KOPT-K1 (cell line): Measurements from ENCODE around the gene WRNIP1.

Source experiments
- H3K27ac ChIP-seq: fragments of 200-600 bp; sonication (generic); 2 replicates; pipeline ENCODE4 v1.5.1; 2016; ENCODE audit warnings: antibody characterized with exemption, mild to moderate bottlenecking, low read depth, low read length; ENCODE audit not compliant: poor library complexity, severe bottlenecking
- H3K36me3 ChIP-seq: fragments of 200-600 bp; sonication (generic); 2 replicates; pipeline ENCODE4 v1.5.1; 2017; ENCODE audit warnings: antibody characterized with exemption, mild to moderate bottlenecking, low read length, moderate library complexity; ENCODE audit not compliant: insufficient read depth
- H3K9me3 ChIP-seq: fragments of 200-600 bp; sonication (generic); 2 replicates; pipeline ENCODE4 v1.5.1; 2017; ENCODE audit warnings: antibody characterized with exemption, low read length, mild to moderate bottlenecking; ENCODE audit not compliant: insufficient read depth, poor library complexity, severe bottlenecking

The WRNIP1 gene

DNA sequence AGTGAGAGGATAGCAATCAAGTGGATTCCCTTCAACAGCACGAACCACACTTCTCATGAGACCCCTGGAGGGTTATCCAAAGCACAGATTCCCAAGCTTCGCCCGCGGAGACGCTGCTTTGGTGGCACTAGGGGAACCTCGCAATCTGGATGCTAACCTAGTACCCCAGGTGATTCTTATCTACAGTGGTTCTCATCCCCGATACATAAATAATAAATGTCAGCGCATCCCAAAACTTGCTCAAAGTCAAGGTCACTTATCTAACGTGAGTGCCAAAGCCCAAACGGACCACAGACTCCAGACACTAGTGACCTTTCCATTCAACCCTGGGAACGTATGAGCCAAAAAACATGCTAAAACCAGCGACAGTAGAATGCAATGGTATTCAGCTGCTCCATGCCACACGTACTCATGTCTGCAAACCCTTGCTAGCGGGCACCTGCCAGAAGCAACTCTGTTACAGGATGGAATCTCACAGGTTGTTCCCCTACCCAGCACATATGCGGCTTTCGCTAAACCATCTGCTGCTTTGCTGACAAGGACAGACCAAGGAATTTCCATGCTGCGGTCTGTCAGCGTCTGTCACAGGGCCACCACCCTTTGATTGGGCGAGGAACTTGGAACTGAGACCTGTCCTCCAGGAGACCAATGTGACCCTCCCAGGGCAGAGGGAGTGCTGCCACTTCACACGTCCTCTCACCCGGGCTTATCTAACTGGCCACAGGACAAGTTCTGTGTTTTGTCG, 31.3 kb upstream of the WRNIP1 start:
- H3K27ac ChIP-seq: no peak overlapping the region
- no peaks in the 10 kb centered on the region for H3K36me3 ChIP-seq
- no peaks in the 10 kb centered on the region for H3K9me3 ChIP-seq

- H3K27ac ChIP-seq: no peak overlapping the region
- no peaks in the 10 kb centered on the region for H3K9me3 ChIP-seq
- H3K36me3 ChIP-seq: no peaks in the 10 kb centered on the region
Observed at GRCh38 chr6:2734488-2735166, 30.6 kb upstream of the WRNIP1 start.

- Histone ChIP-seq H3K9me3 (no peaks in the 10 kb centered on the region), H3K36me3 (no peaks in the 10 kb centered on the region)
Observed at GRCh38 chr6:2737885-2738284, 27.3 kb upstream of the WRNIP1 start.

DNA sequence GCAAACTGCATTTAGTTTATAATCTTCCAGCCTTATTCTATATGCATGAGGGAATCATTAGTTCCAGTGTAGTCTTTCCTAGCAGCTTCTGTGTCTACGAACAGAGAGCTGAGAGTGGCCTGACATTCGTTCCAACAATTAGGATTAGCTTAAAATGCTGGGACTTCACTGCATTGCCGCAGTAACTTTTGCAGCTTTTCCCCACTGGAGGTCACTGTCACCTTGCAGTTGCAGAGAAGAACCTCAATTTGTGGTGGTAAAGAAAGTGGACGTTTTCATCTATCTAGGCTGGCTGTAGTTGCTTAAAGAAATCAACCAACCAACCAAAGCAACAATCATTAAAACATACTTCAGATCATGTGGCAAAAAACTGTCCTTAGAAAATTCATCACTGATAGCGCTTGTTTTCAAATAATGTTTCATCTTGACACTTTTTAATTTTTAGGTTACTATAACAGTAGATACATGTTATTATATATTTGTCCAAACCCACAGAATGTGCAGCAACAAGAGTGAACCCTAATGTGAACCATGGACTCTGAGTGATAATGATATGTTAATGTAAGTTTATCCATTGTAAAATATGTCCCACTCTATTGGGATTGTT, 26.7 kb upstream of the WRNIP1 start:
- Histone ChIP-seq H3K36me3 (no peaks in the 10 kb centered on the region), H3K27ac (no peak overlapping the region), H3K9me3 (no peaks in the 10 kb centered on the region)

More at GRCh38 chr6:2737885-2738284, 27.3 kb upstream of the WRNIP1 start:
- no peak overlapping the region for H3K27ac ChIP-seq

DNA sequence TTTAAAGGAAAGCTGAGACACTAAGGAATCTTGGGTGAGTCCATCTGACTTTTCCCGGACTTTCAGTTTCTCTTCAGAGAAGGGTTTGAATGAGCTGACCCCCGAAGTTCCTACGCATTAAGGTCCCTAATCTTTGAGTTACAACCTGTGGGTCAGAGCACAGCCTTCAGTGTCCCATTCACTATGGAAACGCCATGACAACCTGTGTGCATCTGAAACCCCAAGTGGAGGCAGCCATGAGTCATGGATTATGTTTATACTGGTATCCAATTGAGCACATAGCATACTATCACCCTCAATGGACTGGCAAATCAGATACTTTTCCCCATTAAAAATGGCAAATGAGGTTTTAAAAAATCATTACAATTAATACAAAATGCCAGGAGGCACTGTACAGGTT, 25.9 kb upstream of the WRNIP1 start:
- no peaks in the 10 kb centered on the region for H3K9me3 ChIP-seq
- H3K27ac ChIP-seq: no peak overlapping the region
- no peaks in the 10 kb centered on the region for H3K36me3 ChIP-seq

DNA sequence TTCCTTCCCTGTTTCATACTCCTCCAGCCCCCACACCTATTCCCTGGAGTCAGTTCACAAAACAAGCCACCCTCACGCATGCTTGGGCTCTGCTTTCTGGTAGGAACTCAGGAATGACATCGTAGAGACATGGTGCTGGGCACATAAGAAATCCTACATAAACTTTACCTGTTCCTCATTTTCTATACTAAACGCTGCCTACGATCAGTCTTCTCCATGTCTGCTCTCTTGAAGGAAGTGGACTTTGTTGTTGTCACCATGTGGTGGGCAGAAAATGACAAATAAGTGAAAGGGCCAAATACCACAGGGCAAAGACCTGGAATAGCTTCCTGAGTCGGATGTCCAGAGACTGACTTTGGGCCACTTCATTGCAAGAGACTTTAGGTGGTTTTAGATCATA, 24.6 kb upstream of the WRNIP1 start:
- H3K36me3 ChIP-seq: no peaks in the 10 kb centered on the region
- no peak overlapping the region for H3K27ac ChIP-seq
- H3K9me3 ChIP-seq: no peaks in the 10 kb centered on the region

DNA sequence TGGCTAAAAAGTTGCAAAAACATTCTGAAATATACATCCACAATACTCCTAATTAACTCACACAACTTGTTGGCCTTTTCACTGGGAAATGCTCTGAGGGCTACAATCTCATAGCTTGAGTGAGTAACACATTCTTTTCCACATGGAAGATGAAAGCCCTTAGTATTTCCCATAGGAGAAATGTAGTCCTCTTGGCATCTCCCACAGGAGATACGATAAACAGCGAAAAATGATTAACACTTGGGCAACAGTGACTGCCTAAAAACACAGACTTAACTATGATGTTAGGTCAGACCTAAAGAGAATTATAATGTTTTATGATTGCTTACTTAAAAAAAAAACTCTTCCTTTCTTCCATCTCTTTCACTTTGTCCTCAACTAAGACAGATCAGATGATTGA, 23.4 kb upstream of the WRNIP1 start:
- Histone ChIP-seq H3K36me3 (no peaks in the 10 kb centered on the region), H3K9me3 (no peaks in the 10 kb centered on the region), H3K27ac (no peak overlapping the region)

DNA sequence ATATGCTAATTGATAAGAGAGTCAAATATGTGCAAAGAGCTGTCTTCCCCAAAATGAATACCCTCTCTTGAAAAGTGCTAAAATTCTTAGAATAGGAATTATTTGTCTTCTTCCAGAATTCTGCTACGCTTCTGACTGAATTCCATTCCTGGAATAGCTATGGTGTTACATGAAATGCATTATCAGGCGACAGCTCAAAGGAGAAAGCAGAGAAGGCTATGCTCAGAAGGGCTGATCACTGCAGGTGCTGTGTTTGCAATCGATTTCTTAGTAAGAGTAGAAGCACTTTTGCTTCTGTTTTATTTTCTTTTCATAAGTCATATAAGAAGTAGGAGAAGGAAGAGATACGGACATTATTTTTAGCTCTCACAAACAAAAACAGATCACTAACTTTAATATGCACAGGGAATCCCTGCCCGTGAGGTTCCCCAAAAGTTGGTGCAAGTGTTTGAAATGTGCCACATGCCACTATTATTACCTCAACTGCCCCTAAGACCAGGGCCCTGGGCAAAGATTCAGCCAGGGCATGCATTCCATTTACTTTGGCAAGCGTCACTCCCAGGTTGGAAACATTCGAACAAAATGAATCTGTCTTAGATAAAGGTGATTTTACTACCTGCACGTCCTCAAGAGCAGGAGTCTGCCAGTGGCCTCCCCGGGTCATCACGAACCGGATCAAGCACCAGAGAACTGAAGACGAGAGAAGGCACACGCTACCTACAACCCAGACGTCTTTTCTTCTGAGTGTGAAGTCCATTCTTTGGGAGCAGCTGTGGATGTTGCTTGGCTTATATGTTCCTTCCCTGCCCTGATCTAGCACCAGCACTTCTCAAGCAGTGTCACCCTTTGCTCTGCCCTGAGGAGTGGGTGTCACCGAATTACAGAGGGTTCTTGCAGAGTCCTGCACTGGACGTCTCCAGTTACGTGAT, 21.6 kb upstream of the WRNIP1 start:
- no peak overlapping the region for H3K27ac ChIP-seq
- no peaks in the 10 kb centered on the region for H3K36me3 ChIP-seq

GRCh38 chr6:2744209-2744771, 20.9 kb upstream of the WRNIP1 start:
- Histone ChIP-seq H3K36me3 (no peaks in the 10 kb centered on the region), H3K27ac (no peak overlapping the region), H3K9me3 (no peaks in the 10 kb centered on the region)

More for the DNA sequence above, 21.6 kb upstream of the WRNIP1 start:
- H3K9me3 ChIP-seq: no peaks in the 10 kb centered on the region

GRCh38 chr6:2744778-2745177, 20.4 kb upstream of the WRNIP1 start:
- Histone ChIP-seq H3K27ac (no peak overlapping the region), H3K9me3 (no peaks in the 10 kb centered on the region), H3K36me3 (no peaks in the 10 kb centered on the region)

GRCh38 chr6:2745246-2745645, 19.9 kb upstream of the WRNIP1 start:
- Histone ChIP-seq H3K27ac (no peak overlapping the region), H3K9me3 (no peaks in the 10 kb centered on the region), H3K36me3 (no peaks in the 10 kb centered on the region)

GRCh38 chr6:2746557-2747061, 18.6 kb upstream of the WRNIP1 start:
- no peaks in the 10 kb centered on the region for H3K9me3 ChIP-seq
- H3K36me3 ChIP-seq: no peaks in the 10 kb centered on the region
- H3K27ac ChIP-seq: no peak overlapping the region

DNA sequence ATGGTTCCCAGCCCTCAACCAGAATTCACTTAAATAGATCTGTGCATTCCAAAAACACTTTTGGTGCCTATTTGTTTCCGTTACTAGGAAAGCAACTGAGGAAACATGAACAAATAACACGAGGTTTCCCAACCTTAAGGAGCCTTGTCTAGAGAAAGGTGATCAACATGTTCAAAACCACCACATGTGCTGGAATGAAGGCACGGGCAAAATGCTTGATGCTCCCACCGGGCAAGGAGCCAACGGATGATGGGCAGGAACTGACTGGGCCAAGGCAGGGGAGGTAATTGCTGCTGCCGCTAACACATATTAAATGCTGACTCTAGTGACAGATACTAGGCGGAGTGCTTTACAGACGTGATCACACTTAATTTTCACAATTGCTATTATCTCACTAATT, 17.0 kb upstream of the WRNIP1 start:
- Histone ChIP-seq H3K9me3 (no peaks in the 10 kb centered on the region), H3K27ac (no peak overlapping the region), H3K36me3 (no peaks in the 10 kb centered on the region)

GRCh38 chr6:2749969-2750600, 15.1 kb upstream of the WRNIP1 start:
- H3K36me3 ChIP-seq: no peaks in the 10 kb centered on the region
- H3K27ac ChIP-seq: no peak overlapping the region
- H3K9me3 ChIP-seq: no peaks in the 10 kb centered on the region
